IPS-NIHi11 (cell line): ENCODE measurements around the gene TCEAL7.
A peak's percentile ranks its signal among the peaks of the same experiment; 100 is the strongest.

ENCODE experiments used
- DNase-seq: peaks from one replicate; pipeline ENCODE4 v3.0.0; 2012; ENCODE audit warnings: mixed read lengths, low spot score

TCEAL7 gene

DNA sequence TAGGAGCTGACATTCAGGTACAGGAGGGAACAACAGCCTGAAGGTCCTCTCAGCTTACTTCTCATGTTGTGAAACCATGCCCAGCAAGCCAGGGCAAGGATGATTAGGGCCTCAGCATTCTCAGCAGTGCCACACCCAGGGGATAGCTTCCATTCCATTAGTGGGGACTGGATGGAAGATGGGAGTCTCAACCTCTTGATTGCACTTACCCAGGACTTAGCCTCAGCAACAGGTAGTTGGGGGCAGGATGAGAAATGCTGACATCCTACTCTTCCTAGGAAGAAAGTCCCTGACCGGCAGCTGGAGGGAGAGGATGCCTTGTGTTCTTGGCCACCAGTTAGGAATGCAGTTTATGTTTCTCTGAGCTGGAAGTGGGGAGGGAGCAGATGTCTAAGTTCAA, 37.5 kb downstream of the TCEAL7 start:
- no peak for DNase-seq

DNA sequence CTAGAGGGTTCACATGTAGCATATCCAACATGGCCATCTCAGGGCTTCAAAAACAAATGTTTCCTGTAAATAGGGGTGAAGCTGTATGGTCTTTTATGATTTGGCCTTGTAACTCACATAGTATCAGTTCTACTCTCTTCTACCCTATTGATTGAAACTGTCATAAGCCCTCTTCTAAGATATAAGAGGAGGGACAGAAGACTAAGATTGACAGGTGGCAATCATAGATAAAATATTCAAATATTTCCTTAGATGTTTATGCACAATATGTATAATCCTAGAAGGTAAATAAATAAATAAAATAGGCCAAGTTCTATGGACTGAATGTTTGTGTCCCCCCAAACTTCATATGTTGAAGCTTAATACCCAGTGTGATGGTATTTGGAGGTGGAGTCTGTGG, 39.4 kb downstream of the TCEAL7 start:
- no peak for DNase-seq

DNA sequence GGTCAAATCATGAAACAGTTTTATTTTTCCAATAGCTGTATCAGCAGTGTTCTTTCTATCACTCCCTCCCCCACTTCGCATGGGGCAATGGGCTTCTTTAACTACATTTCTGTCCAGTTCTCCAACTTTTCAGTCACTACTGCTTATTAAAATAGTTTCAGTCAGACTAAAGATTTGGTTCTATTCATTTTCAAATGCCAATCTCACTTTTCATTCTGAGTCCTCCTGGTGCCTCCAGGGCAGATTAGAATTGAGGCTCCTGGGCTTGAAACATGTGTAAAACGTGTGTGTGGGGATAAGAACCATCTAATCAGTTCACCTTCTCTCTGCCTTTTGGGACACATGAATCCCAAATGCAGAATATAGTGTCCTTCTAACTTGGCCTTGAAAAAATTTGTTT, 42.8 kb downstream of the TCEAL7 start:
- no peak for DNase-seq

DNA sequence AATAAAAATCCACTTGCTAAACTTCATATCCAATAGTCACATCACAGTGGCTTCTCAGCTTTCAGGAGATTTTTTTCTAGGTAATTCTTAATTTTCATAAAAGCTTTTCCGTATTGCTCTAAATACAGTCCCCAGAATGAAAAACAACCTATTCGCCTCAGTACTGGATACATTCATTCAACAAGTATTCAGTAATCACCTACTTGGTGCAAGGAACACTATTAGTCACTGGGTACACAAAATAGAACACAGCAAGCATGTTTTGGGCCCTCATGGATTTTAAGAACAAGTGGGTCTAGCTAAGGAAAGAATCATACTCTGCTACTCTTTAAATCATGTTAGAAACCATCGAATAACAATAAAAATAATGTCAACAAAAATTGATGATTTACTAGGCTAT, 43.5 kb downstream of the TCEAL7 start:
- no peak for DNase-seq

DNA sequence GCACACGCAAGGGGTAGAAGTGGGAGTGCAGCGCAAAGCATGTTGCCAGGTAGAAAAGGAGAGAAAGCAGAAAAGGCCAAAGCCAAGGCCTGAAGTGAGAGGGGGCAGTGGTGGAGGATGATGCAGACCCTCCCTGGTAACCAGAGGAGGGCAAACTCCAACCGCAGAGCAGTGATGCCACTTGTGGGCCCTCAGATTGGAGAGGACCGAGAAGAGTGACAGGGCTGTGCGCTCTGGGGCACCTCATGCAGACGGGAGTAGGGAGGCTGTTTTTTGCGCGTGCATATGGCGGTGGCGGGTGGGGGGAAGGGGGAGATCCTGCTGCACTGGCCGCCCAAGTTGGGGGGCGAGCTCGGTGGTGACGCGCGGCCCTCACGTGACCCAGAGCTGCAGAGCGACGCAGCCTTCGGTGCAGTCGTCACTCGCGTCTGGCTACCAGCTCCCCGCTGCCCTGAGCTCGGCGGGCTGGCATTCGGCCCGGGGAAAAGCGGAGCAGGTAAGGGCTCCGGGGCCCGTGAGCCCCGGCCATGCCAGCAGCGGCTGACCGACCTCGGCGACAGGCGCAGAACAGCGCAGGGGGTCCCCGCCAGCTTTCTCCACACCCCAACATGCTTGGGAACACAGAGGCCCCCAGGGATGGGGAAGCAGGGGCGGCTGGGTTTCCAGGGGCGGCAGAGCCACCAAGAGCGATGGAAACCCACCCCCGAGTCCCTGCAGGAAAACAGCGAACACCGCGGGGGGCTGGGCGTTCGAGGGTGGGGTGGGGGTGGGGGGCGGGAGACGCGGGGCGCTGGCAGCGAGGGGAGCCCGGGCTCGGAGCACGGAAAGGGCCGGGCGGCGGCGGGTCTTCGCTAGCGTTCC, 46.3 kb downstream of the TCEAL7 start, which contains the start of gene BEX3:
TSS of gene BEX3 (plus strand) at position 421 of the 861 bp plus-strand sequence. CDS start 984 bp downstream, outside the sequence.
- DNase-seq = peak; percentile 73

DNA sequence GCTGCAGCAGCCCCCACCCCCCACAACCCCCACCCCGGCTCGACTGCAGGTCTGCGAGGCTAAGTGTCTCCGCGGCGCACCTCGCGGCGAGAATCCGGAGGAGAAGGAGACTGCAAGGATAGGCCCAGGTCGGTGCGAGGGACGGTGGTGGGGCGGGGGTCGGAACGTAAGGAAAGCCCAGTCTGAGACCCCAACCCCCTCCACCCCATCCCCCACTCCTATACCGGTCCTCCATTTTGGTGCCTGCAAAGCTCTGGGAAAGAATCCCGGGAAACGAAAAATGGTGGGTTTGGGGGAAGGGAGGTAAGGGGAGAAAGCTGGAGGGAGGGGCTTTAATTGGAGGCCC, 46.9 kb downstream of the TCEAL7 start:
- DNase-seq = peak; percentile 35

DNA sequence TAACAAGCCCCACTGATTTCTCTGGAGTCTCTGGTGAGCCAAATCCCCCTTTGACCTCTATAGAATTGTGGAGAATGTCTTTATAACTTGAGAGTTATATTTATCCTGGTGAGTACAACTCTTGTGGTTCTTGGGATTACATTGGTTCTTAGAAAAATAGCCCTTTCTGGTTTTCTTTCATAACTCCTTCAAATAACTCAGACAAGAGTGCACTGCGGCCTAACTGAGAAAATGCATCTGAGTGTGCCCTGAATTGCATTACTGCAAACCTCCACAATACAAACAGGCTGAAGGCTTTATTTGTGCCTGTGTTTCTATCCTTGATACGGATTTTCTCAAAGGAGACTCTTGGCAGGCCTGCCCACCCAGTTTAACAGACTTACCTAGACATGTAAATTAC, 49.0 kb downstream of the TCEAL7 start:
- no peak for DNase-seq
